ENCODE results near the gene RPE65.

- TF ChIP-seq CTCF (IDR thresholded peaks at IDR 0.05): no peak
- no peak for TF ChIP-seq EZH2 (IDR thresholded peaks at IDR 0.05; ENCODE audit: borderline replicate concordance, insufficient read depth, low read depth, low read length, poor library complexity, severe bottlenecking)
Measured at GRCh38 chr1:68379085-68379478, 70.7 kb downstream of the RPE65 start.
